Left lobe of liver (tissue), 2 donors: ENCODE measurements around the gene CANT1. TPM values are rescaled to one million over a fixed set of nuclear protein-coding genes. Genes with fewer than 3 reads are reported as not detected.

Experiments used
- ATAC-seq: fragments of 200-7000 bp; cut with Tn5 transposase; one replicate; pipeline ENCODE4 v1.9.1; 2020; ENCODE audit warnings: mild to moderate bottlenecking, moderate library complexity
- DNase-seq: peaks from one replicate; pipeline ENCODE4 v3.0.0-alpha.2; 2020; ENCODE audit warnings: low spot score
- total RNA-seq: library from RNA; stranded (reverse); gene quantifications from one replicate; pipeline ENCODE4 v1.2.1, GENCODE V29; 2021
- donor health status: DM: no; HTN: no; CAD: no; lungs with moderate emphysema.
- donor health status: DM: no; HTN: yes; CAD: no.

Gene CANT1
- total RNA-seq, 1 donor from 2014 or later: 20.4 TPM

DNA sequence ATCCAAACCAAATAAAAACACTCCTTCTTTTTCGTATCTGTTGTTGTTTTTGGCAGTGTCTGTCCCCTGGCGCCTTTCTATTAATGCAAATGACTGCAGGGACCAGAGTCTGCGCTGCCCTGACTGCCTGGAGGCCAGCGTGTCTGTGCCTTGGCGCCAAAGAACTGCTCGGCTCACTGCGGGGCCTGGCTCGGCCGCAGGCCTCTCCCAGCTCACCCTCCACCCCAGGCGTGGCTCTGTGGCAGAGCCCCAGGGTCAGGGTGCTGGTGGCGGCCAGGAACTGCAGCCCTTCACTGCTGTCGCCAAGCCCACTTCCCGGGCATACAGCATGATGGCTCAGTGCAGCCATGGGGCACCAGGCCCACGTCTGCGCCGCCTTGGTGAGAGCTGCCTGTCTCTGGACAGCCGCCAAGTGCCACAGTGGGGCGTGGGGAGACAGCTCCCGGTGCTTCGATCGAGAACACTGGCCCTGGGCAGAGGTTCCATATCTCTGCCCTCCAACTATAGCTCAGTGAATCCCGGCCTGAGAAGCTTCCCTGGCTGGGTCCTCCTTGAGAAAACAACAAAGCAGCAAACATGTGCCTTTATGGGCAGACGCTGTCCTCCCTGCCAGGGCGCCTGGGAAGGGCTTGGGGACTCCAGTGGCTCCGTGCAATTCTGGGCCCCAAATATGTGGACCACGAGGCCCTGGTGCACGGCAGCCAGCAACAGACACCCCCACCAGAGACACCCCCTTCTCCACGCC, 11.1 kb downstream of the CANT1 start:
- peak; percentile 28 for ATAC-seq
- DNase-seq: peak; percentile 46

- ATAC-seq (no peak), DNase-seq (peak; percentile 37)
These were observed 11.7 kb downstream of the CANT1 start for GRCh38 chr17:78997881-78998280.

GRCh38 chr17:78997231-78997741, 12.3 kb downstream of the CANT1 start:
- no peak for ATAC-seq
- DNase-seq: peak; percentile 41

- DNase-seq (peak; percentile 38), ATAC-seq (no peak)
These were observed 12.8 kb downstream of the CANT1 start for GRCh38 chr17:78996781-78997201.

GRCh38 chr17:78995761-78996451, 13.7 kb downstream of the CANT1 start:
- peak; percentile 45 for DNase-seq
- ATAC-seq: no peak

DNA sequence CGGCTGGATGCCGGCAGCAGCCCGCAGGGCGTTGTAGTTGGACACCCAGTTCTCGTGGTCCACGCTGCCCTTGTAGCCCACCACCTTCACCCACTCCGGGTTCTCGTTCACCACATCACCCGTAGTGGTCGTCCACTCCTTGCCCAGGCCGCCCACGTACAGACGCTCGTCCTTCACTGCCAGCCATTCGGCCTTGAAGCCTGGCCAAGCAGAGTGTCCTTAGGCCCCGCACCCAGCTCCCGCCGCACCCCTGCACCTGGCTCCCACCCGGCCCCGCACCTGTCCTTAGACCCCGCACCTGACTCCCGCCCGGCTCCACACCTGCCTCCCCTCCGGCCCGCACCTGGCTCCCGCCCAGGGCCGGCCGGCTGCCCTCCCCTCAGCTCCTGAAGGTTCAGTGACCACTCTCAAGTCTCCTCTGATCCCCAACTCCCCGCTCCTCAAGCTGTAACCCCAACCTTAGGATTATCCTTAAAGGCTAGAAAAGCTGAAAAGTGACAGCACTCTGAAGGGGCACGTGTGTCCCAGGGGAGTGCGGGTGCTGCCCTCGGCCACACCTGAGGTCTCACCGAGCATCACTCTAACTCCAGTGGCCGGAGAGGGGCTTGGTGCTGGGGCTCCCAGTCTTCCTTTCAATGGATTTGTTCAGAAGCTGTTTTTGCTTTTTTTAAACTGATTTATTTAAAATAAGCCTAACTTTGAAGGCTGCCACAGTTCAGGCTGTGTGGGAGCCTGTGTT, 14.4 kb downstream of the CANT1 start:
- ATAC-seq (no peak), DNase-seq (peak; percentile 43)

DNA sequence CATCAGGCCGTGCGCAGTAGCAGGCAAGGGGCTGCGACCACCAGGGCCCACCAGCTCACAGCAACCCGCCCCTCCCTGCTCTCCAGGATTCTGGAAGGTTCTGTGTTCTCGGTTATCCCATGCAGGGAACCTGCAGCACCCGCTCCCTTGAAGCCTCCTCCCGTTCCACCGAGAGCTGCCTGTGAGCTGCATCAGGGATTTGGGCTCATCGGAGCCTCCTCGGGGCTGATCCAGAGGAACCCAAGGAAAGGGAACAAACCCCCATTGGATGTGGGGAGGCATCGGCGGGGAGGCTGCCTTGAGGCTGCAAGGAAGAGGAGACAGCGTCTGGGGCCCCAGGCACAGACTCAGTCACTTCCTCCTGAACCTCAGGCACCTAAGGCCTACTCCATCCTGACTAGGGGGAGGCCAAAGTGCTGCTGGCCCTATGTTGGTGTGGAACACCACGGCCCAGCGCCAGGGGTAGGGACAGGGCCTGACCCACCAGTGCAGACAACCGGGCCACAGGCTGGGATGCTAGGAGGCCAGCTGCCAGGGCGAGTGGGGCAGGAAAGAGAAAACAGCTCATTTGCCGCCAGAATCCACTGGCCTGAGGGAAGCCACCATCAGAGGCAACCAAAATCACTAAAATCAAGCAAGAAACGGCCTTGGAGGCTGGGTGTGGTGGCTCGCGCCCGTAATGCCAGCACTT, 15.4 kb downstream of the CANT1 start:
- ATAC-seq (no peak), DNase-seq (peak; percentile 44)

DNA sequence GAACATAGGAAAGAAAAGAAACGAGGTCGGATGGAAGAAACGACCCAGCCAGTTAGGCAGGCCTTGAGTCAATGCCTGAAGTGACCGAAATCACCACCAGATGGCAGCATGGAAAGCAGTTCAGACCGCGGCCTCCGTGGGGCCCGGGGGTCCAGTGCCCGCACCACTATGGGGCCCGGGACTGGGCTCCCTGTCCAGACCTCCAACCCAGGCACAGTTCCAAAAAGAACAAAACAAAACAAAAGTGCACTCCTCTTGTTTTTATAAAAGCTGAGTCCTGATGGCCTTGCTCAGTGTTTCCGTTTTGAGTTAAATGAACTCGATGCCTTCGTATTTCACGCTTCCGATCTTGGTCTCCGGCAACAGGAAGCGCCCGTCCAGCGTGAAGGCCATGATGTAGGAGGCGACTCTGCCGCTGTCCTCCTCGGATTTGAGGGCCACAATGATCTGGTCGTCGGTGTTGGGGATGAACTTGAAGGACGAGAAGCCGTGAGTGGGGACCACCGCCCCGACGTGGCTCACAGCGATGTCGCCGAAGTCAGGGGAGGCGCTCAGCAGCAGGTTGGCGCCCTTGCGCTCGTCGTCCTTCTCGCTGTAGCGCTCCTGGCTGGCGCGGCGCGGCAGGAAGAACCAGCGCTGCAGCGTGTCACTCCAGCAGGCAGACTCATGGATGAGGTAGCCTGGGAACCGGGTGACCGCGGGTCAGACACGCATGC, 16.2 kb downstream of the CANT1 start:
- DNase-seq: peak; percentile 58
- peak; percentile 72 for ATAC-seq

DNA sequence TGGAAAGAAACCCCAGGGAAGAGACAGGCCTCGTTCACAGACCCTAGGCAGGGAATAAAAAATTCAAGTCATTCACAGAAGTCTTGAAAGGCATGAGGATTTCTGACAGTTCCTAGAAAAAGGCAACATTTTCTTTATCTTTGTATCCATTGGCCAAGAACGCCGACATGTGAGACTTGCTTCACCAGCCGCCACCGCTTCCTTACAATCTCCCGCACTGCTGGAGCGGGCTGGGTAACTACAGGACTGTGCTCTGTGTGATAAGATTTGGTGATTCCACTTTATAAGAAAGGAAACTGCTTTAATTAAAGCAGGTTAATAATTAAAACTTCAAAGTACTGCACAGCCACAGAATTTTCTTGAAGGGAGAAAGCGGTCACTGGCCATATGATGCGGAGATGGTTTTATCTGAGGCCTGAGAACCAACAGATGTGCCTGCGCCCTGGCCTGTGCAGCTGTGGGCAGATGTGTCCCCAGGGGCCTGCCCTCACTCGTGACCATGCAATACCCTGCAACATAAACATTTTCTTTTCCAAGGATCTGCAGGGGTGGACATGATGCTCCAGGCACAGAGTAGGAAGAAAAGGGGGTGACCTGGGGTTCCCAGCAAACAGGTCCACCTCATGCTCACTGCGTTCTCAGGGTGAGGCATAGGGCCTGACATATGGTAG, 16.9 kb downstream of the CANT1 start:
- DNase-seq: no peak
- no peak for ATAC-seq

DNA sequence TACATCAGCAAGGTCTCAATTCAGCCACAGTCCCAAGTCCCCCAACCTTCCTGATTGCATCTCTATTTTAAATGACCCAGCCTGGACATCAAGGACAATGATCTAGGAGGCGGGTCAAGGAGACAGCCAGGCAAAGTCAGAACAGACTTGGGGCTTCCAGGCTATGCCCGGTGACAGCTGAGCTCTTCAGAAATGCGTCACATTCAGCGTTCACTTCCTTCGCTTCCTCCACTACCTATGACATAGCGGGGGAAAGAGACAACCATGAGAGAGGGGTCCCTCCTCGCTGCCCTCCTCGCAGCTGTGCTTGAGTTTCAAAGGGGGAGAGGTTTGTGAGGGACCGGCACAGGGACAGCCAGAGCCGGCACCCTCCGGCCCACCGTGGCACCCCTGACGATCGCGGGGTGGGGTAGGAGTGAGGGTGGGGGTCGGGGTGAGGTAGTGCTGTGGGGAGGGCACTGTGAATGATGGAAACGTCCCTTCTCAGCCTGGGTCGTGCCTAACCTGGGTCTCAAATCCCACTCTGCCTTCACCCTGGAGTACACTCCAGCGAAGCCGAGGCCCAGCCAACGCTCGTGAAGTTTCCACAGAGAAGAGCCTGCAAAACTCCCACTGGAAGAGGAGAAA, 17.5 kb downstream of the CANT1 start:
- no peak for DNase-seq
- no peak for ATAC-seq

DNA sequence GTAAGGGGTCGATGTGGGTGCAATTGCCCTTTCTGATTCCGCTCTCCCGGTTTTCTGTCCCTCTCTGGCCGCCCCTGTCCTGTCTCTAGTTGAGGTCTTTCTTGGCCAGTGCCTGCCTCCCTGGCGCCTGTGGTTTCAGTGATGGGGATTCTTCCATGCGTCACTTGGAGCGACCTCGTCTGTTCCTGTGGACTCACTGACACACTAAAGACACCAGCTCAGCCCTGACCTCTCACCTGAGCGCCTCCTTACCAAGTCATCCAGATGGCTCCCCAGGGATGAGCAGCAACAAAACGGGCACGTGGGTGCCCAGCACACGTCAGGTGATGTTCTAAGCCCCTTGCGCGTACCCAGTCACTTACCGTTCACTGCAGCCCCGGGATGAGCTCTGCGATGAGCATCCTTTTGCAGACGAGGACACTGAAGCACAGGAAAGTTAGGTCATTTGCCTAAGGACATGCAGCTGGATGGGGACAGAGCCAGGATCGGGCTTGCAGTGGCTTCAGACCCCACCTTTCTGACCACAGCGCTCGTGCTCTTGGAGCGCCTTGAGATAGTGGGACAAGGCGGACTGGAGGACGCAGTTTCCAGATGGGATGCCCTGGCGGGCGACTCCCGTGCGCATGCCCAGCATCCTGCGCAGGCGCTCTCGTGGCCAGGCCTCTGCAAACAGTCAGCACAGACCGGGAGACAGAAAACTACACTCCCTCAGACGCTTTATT, 18.4 kb downstream of the CANT1 start:
- no peak for DNase-seq
- no peak for ATAC-seq

- DNase-seq: no peak
- ATAC-seq: no peak
These were observed 19.1 kb downstream of the CANT1 start for GRCh38 chr17:78990349-78991016.

DNA sequence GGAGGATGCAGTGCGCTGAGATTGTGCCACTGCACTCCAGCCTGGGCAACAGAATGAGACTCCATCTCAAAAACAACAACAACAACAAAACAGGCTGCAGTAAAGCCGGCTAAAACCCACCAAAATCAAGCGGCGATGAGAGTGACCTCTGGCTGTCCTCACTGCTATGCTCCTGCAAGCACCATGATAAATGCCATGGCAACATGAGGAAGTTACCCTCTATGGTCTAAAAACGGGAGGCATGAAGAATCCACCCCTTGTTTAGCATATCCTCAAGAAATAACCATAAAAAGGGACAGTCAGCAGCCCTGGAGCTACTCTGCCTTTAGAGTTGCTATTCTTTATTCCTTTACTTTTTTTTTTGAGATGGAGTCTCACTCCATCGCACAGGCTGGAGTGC, 21.4 kb downstream of the CANT1 start:
- ATAC-seq (peak; percentile 24), DNase-seq (no peak)

- ATAC-seq: peak; percentile 58
- no peak for DNase-seq
These were observed 22.8 kb downstream of the CANT1 start for GRCh38 chr17:78986649-78987328.

DNA sequence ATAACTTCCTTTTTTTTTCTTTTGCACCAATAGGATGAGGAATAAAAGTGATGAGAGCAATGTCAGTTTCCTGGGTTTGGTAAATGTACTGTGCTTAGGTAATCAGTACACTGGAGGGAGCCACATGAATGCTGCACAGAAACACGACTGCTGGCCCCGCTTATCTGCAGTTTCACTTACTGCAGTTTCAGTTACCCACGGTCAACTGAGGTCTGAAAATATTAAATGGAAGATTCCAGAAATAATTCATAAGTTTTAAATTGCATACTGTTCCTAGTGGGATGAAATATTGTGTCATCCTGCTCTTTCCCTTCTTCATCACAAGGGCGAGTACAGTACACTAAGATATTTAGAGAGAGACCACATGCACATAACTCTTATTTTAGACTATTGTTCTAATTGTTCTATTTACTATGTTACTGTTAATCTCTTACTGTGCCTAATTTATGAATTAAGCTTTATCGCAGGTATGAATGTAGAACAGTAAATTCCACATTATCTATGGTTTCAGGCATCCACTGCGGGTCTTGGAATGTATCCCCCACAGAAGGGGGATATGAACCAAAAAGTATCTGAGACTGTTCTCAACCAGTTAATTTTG, 23.4 kb downstream of the CANT1 start:
- peak; percentile 72 for ATAC-seq
- no peak for DNase-seq

DNA sequence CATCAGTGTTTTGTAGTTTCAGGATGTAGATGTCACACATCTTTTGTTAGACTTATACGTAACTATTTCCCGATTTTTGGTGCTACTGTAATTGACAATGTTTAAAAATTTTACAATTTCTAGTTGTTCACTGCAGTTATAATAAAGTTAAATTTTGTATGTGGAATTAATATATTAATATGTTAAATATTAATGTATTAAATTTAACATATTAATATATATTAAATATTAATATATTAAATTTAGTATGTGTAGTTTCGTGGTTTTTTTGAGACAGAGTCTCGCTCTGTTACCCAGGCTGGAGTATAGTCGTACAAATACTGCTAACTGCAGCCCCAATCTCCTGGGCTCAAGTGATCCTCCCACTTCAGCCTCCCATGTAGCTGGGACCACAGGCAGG, 24.2 kb downstream of the CANT1 start:
- DNase-seq: no peak
- no peak for ATAC-seq
